ENCODE data around the gene C1orf141. TPM values are rescaled to one million over a fixed set of nuclear protein-coding genes. Genes with fewer than 3 reads are reported as not detected.

The C1orf141 gene
- total and polyA plus RNA-seq, 9 of the 15 experiments (the other 6 are each of a cell fraction or from before 2014, with no cell fraction given): not detected

DNA sequence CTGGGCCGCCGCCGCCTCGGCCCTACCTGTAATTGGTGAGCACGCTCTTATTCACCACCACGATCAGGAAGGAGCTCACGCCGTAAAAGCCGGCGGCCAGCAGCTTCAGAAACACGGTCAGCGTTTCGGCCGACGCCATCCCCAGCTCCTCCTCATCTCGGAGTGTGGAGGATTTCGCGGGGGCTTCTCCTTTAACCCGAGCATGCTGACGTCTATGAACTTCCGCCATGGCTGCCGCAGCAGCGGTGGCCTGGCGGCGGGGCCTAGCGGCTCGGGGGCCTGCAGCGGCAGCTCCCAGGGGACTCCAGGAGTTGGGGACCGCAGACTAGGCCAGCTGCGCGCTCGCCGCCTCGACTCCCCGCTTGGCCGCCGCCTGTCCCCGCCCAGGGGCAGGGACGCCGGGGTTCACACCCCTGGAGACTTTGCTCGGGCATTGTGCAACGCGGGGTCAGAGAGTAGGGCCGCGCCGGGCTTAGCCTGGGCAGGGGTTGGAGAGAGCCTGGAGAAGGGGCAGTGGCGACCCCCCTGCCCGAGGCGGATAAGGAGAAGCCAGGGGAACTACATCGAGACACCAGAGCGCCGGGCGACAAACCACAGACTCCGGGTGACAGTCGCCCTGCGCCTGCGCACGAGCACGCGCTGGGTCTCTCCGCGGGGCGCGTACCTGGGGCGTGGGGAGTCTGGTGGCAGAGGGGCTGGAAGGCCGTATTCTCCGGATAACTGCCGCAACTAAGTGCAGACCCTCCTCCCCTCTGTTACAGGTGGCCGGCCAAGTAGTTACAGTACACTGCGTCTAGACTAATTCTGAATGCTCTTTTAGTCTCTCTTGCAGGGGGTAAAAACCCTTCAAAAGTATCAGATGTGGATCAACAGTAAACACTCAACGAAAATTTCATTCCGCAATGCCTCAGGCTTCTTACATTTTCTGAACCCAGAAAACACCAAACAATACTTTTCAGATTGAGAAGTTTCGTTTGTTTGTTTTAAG lies 80.7 kb downstream of the C1orf141 start, which contains the start of gene SLC35D1 (continued):
- TF ChIP-seq JUND (IDR thresholded peaks at IDR 0.05; ENCODE audit: borderline replicate concordance, low read depth, low read length) (peak; percentile 12; the same call in 1 of the 2 replicates), JUND (tag; IDR thresholded peaks at IDR 0.05; ENCODE audit: borderline replicate concordance, low read depth, low read length) (no peak; the same call in 2 of the 3 replicates), MCM3 (IDR thresholded peaks at IDR 0.05) (no peak), RBM15 (IDR thresholded peaks at IDR 0.05; ENCODE audit: insufficient read depth, low read length) (no peak), ZNF431 (CRISPR knock-in tag; IDR thresholded peaks at IDR 0.05) (no peak), ZNF740 (CRISPR knock-in tag; IDR thresholded peaks at IDR 0.05) (no peak), ZNF740 (tag; IDR thresholded peaks at IDR 0.05) (no peak), E2F6 (IDR thresholded peaks at IDR 0.05; ENCODE audit: borderline replicate concordance in 1 of 2, extremely low read depth in 1 of 2, insufficient read depth in 1 of 2, insufficient read length in 1 of 2, low read depth in 1 of 2, low read length in 1 of 2, poor library complexity in 1 of 2, severe bottlenecking in 1 of 2) (peak; percentile 60 to 71), SPI1 (IDR thresholded peaks at IDR 0.05; ENCODE audit: borderline replicate concordance, low read depth, low read length) (no peak), NR4A1 (CRISPR knock-in tag; IDR thresholded peaks at IDR 0.05) (0 out of 2 replicates have a peak, but pooled peaks have one; percentile 22), NR4A1 (tag; IDR thresholded peaks at IDR 0.05) (no peak), ZNF695 (CRISPR knock-in tag; IDR thresholded peaks at IDR 0.05) (no peak), NR2C2 (CRISPR knock-in tag; IDR thresholded peaks at IDR 0.05) (no peak), NR2C2 (tag; IDR thresholded peaks at IDR 0.05) (peak; percentile 93), TRIM24 (IDR thresholded peaks at IDR 0.05) (no peak)
- TF ChIP-seq, protein P1, sequence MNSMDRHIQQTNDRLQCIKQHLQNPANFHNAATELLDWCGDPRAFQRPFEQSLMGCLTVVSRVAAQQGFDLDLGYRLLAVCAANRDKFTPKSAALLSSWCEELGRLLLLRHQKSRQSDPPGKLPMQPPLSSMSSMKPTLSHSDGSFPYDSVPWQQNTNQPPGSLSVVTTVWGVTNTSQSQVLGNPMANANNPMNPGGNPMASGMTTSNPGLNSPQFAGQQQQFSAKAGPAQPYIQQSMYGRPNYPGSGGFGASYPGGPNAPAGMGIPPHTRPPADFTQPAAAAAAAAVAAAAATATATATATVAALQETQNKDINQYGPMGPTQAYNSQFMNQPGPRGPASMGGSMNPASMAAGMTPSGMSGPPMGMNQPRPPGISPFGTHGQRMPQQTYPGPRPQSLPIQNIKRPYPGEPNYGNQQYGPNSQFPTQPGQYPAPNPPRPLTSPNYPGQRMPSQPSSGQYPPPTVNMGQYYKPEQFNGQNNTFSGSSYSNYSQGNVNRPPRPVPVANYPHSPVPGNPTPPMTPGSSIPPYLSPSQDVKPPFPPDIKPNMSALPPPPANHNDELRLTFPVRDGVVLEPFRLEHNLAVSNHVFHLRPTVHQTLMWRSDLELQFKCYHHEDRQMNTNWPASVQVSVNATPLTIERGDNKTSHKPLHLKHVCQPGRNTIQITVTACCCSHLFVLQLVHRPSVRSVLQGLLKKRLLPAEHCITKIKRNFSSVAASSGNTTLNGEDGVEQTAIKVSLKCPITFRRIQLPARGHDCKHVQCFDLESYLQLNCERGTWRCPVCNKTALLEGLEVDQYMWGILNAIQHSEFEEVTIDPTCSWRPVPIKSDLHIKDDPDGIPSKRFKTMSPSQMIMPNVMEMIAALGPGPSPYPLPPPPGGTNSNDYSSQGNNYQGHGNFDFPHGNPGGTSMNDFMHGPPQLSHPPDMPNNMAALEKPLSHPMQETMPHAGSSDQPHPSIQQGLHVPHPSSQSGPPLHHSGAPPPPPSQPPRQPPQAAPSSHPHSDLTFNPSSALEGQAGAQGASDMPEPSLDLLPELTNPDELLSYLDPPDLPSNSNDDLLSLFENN (IDR thresholded peaks at IDR 0.05; ENCODE audit: low read depth in 2 of 2, low read length in 2 of 2): no peak
- TF ChIP-seq, protein P2, sequence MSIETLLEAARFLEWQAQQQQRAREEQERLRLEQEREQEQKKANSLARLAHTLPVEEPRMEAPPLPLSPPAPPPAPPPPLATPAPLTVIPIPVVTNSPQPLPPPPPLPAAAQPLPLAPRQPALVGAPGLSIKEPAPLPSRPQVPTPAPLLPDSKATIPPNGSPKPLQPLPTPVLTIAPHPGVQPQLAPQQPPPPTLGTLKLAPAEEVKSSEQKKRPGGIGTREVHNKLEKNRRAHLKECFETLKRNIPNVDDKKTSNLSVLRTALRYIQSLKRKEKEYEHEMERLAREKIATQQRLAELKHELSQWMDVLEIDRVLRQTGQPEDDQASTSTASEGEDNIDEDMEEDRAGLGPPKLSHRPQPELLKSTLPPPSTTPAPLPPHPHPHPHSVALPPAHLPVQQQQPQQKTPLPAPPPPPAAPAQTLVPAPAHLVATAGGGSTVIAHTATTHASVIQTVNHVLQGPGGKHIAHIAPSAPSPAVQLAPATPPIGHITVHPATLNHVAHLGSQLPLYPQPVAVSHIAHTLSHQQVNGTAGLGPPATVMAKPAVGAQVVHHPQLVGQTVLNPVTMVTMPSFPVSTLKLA (conservative IDR thresholded peaks at IDR 0.05): peak in 1 of 2 experiments; percentile 64; a peak in 3 of 4 replicates
